Hepatocyte (in vitro differentiated cells): ENCODE results near the gene CCR2.
"Not testable (repeated sequence)": the region's sequence is repeated elsewhere in the genome, so short reads cannot be mapped to it uniquely, and the experiment has no call there.

ENCODE experiments used
- CTCF ChIP-seq: fragments of 200-600 bp; sonication (generic); IDR thresholded peaks from 2 replicates; pipeline ENCODE4 v1.5.1; 2016; ENCODE audit warnings: antibody characterized with exemption, mild to moderate bottlenecking; ENCODE audit not compliant: poor library complexity
- EZH2 ChIP-seq: fragments of 200-600 bp; sonication (generic); IDR thresholded peaks from 2 replicates; pipeline ENCODE4 v1.6.1; 2016; ENCODE audit warnings: antibody characterized with exemption, mild to moderate bottlenecking, borderline replicate concordance

- TF ChIP-seq CTCF, EZH2: not testable (repeated sequence)
Measured at GRCh38 chr3:46391526-46391925, 37.6 kb downstream of the CCR2 start.
